ENCODE data around the gene LTO1.

LTO1 gene

GRCh38 chr11:69703768-69704507 is 28.8 kb upstream of the LTO1 start, which contains the start of gene FGF19:
Gene FGF19, minus strand, starts transcription at chr11:69704022. Its CDS starts 146 bp downstream, at chr11:69703876.
- Histone ChIP-seq H3K9me3 (ENCODE audit: severe bottlenecking) (no peaks in the 10 kb centered on the region), H3K4me3 (ENCODE audit: low read depth, low read length) (peak within 1 kb of the TSS; percentile 56), H3K36me3 (no peaks in the 10 kb centered on the region), H3K27ac (no peak within 1 kb of the TSS), H3K27me3 (ENCODE audit: insufficient read depth, low read depth, severe bottlenecking) (no peaks in the 10 kb centered on the region)
- TF ChIP-seq CTCF (IDR thresholded peaks at IDR 0.05; ENCODE audit: low read depth, low read length): no peak
- DNase-seq: peak; percentile 32

- Histone ChIP-seq H3K36me3 (no peaks in the 10 kb centered on the region), H3K27ac (no peak overlapping the region), H3K27me3 (ENCODE audit: insufficient read depth, low read depth, severe bottlenecking) (no peaks in the 10 kb centered on the region), H3K9me3 (ENCODE audit: severe bottlenecking) (no peaks in the 10 kb centered on the region), H3K4me3 (ENCODE audit: low read depth, low read length) (no peak overlapping the region)
- DNase-seq: no peak
- no peak for TF ChIP-seq CTCF (IDR thresholded peaks at IDR 0.05; ENCODE audit: low read depth, low read length)
These were observed 28.3 kb upstream of the LTO1 start for GRCh38 chr11:69703453-69703767.

GRCh38 chr11:69702769-69703452 is 27.8 kb upstream of the LTO1 start:
- no peaks in the 10 kb centered on the region for H3K27me3 ChIP-seq (ENCODE audit: insufficient read depth, low read depth, severe bottlenecking)
- no peak overlapping the region for H3K27ac ChIP-seq
- no peak overlapping the region for H3K4me3 ChIP-seq (ENCODE audit: low read depth, low read length)
- H3K36me3 ChIP-seq: no peaks in the 10 kb centered on the region
- no peak for DNase-seq
- TF ChIP-seq CTCF (IDR thresholded peaks at IDR 0.05; ENCODE audit: low read depth, low read length): no peak
- no peaks in the 10 kb centered on the region for H3K9me3 ChIP-seq (ENCODE audit: severe bottlenecking)

- Histone ChIP-seq H3K36me3 (no peaks in the 10 kb centered on the region), H3K9me3 (ENCODE audit: severe bottlenecking) (no peaks in the 10 kb centered on the region), H3K27ac (no peak overlapping the region), H3K27me3 (ENCODE audit: insufficient read depth, low read depth, severe bottlenecking) (no peaks in the 10 kb centered on the region), H3K4me3 (ENCODE audit: low read depth, low read length) (no peak overlapping the region)
- no peak for TF ChIP-seq CTCF (IDR thresholded peaks at IDR 0.05; ENCODE audit: low read depth, low read length)
- no peak for DNase-seq
These were observed 27.1 kb upstream of the LTO1 start for GRCh38 chr11:69702239-69702691.

GRCh38 chr11:69700278-69701140 is 25.4 kb upstream of the LTO1 start:
- Histone ChIP-seq H3K27me3 (ENCODE audit: insufficient read depth, low read depth, severe bottlenecking) (no peaks in the 10 kb centered on the region), H3K36me3 (no peaks in the 10 kb centered on the region), H3K4me3 (ENCODE audit: low read depth, low read length) (no peak overlapping the region), H3K9me3 (ENCODE audit: severe bottlenecking) (no peaks in the 10 kb centered on the region), H3K27ac (peak overlapping the region; percentile 72)
- peak; percentile 89 for DNase-seq
- no peak for TF ChIP-seq CTCF (IDR thresholded peaks at IDR 0.05; ENCODE audit: low read depth, low read length)

Data from WERI-Rb-1 (cell line).